GM18867 (cell line): ENCODE measurements around the gene CCSER1.
"Not testable (repeated sequence)": the region's sequence is repeated elsewhere in the genome, so short reads cannot be mapped to it uniquely, and the experiment has no call there.

Experiments
- ATAC-seq: cut with Tn5 transposase; IDR thresholded peaks from one replicate; pipeline ENCODE4 v1.9.1; 2021; ENCODE audit warnings: mild to moderate bottlenecking, moderate library complexity; ENCODE audit not compliant: unreplicated experiment

The CCSER1 gene

GRCh38 chr4:90425893-90426292 is 298.7 kb downstream of the CCSER1 start:
- ATAC-seq, result no peak

- ATAC-seq, result no peak
These were observed 311.3 kb downstream of the CCSER1 start for GRCh38 chr4:90438522-90438921.

GRCh38 chr4:90441770-90442169 is 314.6 kb downstream of the CCSER1 start:
- no peak for ATAC-seq

- no peak for ATAC-seq
These were observed 315.4 kb downstream of the CCSER1 start for GRCh38 chr4:90442619-90443018.

GRCh38 chr4:90443231-90443630 is 316.0 kb downstream of the CCSER1 start:
- ATAC-seq, result no peak

GRCh38 chr4:90444904-90445303 is 317.7 kb downstream of the CCSER1 start:
- no peak for ATAC-seq

GRCh38 chr4:90445380-90445779 is 318.2 kb downstream of the CCSER1 start:
- no peak for ATAC-seq

- no peak for ATAC-seq
These were observed 322.4 kb downstream of the CCSER1 start for GRCh38 chr4:90449626-90450025.

- no peak for ATAC-seq
These were observed 329.7 kb downstream of the CCSER1 start for GRCh38 chr4:90456891-90457290.

- no peak for ATAC-seq
These were observed 330.6 kb downstream of the CCSER1 start for GRCh38 chr4:90457817-90458216.

GRCh38 chr4:90458576-90458975 is 331.4 kb downstream of the CCSER1 start:
- ATAC-seq, result no peak

- ATAC-seq, result no peak
These were observed 347.3 kb downstream of the CCSER1 start for GRCh38 chr4:90474484-90474883.

GRCh38 chr4:90476019-90476418 is 348.8 kb downstream of the CCSER1 start:
- no peak for ATAC-seq

- no peak for ATAC-seq
These were observed 349.4 kb downstream of the CCSER1 start for GRCh38 chr4:90476586-90476985.

- not testable (repeated sequence) for ATAC-seq
These were observed 357.7 kb downstream of the CCSER1 start for GRCh38 chr4:90484894-90485293.

GRCh38 chr4:90486346-90486745 is 359.2 kb downstream of the CCSER1 start:
- no peak for ATAC-seq

GRCh38 chr4:90495211-90495610 is 368.0 kb downstream of the CCSER1 start:
- no peak for ATAC-seq

GRCh38 chr4:90495936-90496335 is 368.7 kb downstream of the CCSER1 start:
- no peak for ATAC-seq

GRCh38 chr4:90498175-90498574 is 371.0 kb downstream of the CCSER1 start:
- no peak for ATAC-seq

GRCh38 chr4:90503677-90504076 is 376.5 kb downstream of the CCSER1 start:
- ATAC-seq, result no peak

GRCh38 chr4:90515191-90515590 is 388.0 kb downstream of the CCSER1 start:
- no peak for ATAC-seq

- ATAC-seq, result no peak
These were observed 401.4 kb downstream of the CCSER1 start for GRCh38 chr4:90528551-90528950.

- ATAC-seq, result no peak
These were observed 409.2 kb downstream of the CCSER1 start for GRCh38 chr4:90536408-90536807.

GRCh38 chr4:90537491-90537890 is 410.3 kb downstream of the CCSER1 start:
- no peak for ATAC-seq
